SJCRH30 (cell line): ENCODE measurements around the gene LTC4S. TPM values are rescaled to one million over a fixed set of nuclear protein-coding genes. Genes with fewer than 3 reads are reported as not detected.
"Not testable (repeated sequence)": the region's sequence is repeated elsewhere in the genome, so short reads cannot be mapped to it uniquely, and the experiment has no call there.

Source experiments
- DNase-seq, 2 experiments: peaks; one replicate each; pipeline ENCODE4 v3.0.0-alpha.2; 2015 to 2020
- H3K27ac ChIP-seq: fragments of 250-450 bp; sonication (Bioruptor Pico); 2 replicates; pipeline ENCODE4 v1.5.1; 2020; ENCODE audit warnings: mild to moderate bottlenecking, moderate library complexity
- H3K27me3 ChIP-seq: fragments of 250-450 bp; sonication (Bioruptor Pico); 2 replicates; pipeline ENCODE4 v1.5.1; 2020; ENCODE audit warnings: mild to moderate bottlenecking, moderate library complexity
- H3K36me3 ChIP-seq: fragments of 250-450 bp; sonication (Bioruptor Pico); 2 replicates; pipeline ENCODE4 v1.5.1; 2020; ENCODE audit warnings: mild to moderate bottlenecking, moderate library complexity
- H3K4me1 ChIP-seq: fragments of 250-450 bp; sonication (Bioruptor Pico); 2 replicates; pipeline ENCODE4 v1.5.1; 2020; ENCODE audit warnings: mild to moderate bottlenecking, moderate library complexity
- H3K4me3 ChIP-seq: fragments of 250-450 bp; sonication (Bioruptor Pico); 2 replicates; pipeline ENCODE4 v1.5.1; 2020; ENCODE audit warnings: mild to moderate bottlenecking, moderate library complexity
- H3K9me3 ChIP-seq: fragments of 250-450 bp; sonication (Bioruptor Pico); replicated peaks from 2 replicates; pipeline ENCODE4 v1.5.1; 2020; ENCODE audit warnings: mild to moderate bottlenecking, moderate library complexity
- total RNA-seq: library from RNA; depleted of rRNA; stranded (reverse); fragments of >200 nt; shearing (Covaris generic); gene quantifications from 2 replicates; pipeline ENCODE4 v1.2.3, GENCODE V29; 2014; rRNA removed

The LTC4S gene, protein sequence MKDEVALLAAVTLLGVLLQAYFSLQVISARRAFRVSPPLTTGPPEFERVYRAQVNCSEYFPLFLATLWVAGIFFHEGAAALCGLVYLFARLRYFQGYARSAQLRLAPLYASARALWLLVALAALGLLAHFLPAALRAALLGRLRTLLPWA
- total RNA-seq, result not detected in 2 replicates

- no peak within 1 kb of the TSS for H3K4me3 ChIP-seq
Observed at GRCh38 chr5:179793468-179794139, at the start of gene LTC4S. Gene LTC4S, plus strand, starts transcription at chr5:179793986. Its CDS starts 95 bp downstream, at chr5:179794081.

GRCh38 chr5:179744106-179744505, 49.7 kb upstream of the LTC4S start:
- H3K4me1 ChIP-seq, H3K9me3 ChIP-seq, H3K4me3 ChIP-seq, H3K27ac ChIP-seq, DNase-seq, H3K27me3 ChIP-seq: not testable (repeated sequence)
- peaks cover 13% of the 10 kb centered on the region for H3K36me3 ChIP-seq

More at GRCh38 chr5:179793468-179794139, at the start of gene LTC4S:
- Histone ChIP-seq H3K9me3 (no peaks in the 10 kb centered on the region), H3K27ac (no peak within 1 kb of the TSS), H3K36me3 (peaks cover 18% of the 10 kb centered on the region), H3K27me3 (no peaks in the 10 kb centered on the region), H3K4me1 (no peaks in the 10 kb centered on the region)
- DNase-seq, result no peak

- no peak overlapping the region for H3K27ac ChIP-seq
- DNase-seq, result no peak
- no peaks in the 10 kb centered on the region; the same call in 1 of the 2 replicates for H3K9me3 ChIP-seq
- H3K4me3 ChIP-seq, result no peak overlapping the region
- no peaks in the 10 kb centered on the region for H3K27me3 ChIP-seq
- H3K4me1 ChIP-seq, result no peaks in the 10 kb centered on the region
- peaks cover 21% of the 10 kb centered on the region for H3K36me3 ChIP-seq
Observed at GRCh38 chr5:179746872-179747271, 46.9 kb upstream of the LTC4S start.

DNA sequence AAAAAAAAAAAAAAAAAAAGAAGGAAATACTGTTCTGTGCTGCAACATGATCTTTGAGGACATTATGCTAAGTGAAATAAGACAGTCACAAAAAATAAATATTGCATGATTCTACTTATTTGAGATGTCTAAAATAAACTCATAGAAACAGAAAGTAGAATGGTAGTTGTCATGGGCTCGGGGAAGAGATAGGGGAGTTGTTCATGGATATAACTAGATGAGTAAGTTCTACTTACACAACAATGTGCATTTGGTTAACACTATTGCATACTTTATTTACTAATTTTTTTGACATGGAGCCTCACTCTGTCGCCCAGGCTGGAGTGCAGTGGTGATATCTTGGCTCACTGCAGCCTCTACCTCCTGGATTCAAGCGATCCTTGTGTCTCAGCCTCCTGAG, 46.0 kb upstream of the LTC4S start:
- peaks cover 21% of the 10 kb centered on the region for H3K36me3 ChIP-seq
- no peak overlapping the region for H3K27ac ChIP-seq
- H3K4me1 ChIP-seq, result no peaks in the 10 kb centered on the region
- H3K9me3 ChIP-seq, result no peaks in the 10 kb centered on the region; the same call in 1 of the 2 replicates
- H3K27me3 ChIP-seq, result no peaks in the 10 kb centered on the region
- H3K4me3 ChIP-seq, result no peak overlapping the region
- no peak for DNase-seq

GRCh38 chr5:179749857-179750508, 43.8 kb upstream of the LTC4S start:
- Histone ChIP-seq H3K9me3 (no peaks in the 10 kb centered on the region; the same call in 1 of the 2 replicates), H3K27me3 (no peaks in the 10 kb centered on the region), H3K36me3 (peaks cover 19% of the 10 kb centered on the region), H3K4me1 (no peaks in the 10 kb centered on the region), H3K27ac (no peak overlapping the region), H3K4me3 (no peak overlapping the region)
- DNase-seq, result no peak

DNA sequence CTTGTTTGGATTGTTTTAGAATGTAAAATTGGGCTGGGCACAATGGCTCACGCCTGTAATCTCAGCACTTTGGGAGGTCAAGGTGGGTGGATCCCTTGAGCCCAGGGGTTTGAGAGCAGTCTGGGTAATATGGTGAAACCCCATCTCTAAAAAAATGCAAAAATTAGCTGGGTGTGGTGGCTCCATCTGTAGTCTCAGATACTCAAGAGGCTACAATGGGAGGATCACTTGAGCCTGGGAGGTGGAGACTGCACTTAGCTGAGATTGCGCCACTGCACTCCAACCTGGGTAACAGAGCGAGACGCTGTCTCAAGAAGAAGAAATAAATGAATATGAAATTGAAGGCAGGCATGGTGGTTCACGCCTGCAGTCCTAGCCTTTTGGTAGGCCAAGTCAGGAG, 39.8 kb upstream of the LTC4S start:
- Histone ChIP-seq H3K9me3 (no peaks in the 10 kb centered on the region), H3K4me1 (no peaks in the 10 kb centered on the region), H3K36me3 (peaks cover 13% of the 10 kb centered on the region), H3K4me3 (no peak overlapping the region), H3K27me3 (no peaks in the 10 kb centered on the region), H3K27ac (no peak overlapping the region)
- DNase-seq, result no peak

GRCh38 chr5:179755022-179755421, 38.8 kb upstream of the LTC4S start:
- H3K4me1 ChIP-seq, result 0 out of 2 replicates have a peak, but pooled peaks cover 5% of the 10 kb centered on the region
- H3K27ac ChIP-seq, result no peak overlapping the region
- H3K9me3 ChIP-seq, result no peaks in the 10 kb centered on the region
- no peak for DNase-seq
- peaks cover 5% of the 10 kb centered on the region; the same call in 1 of the 2 replicates for H3K36me3 ChIP-seq
- no peaks in the 10 kb centered on the region for H3K27me3 ChIP-seq
- no peak overlapping the region for H3K4me3 ChIP-seq

- no peak overlapping the region for H3K27ac ChIP-seq
- no peaks in the 10 kb centered on the region for H3K36me3 ChIP-seq
- no peak overlapping the region for H3K4me3 ChIP-seq
- DNase-seq, result no peak
- no peaks in the 10 kb centered on the region for H3K27me3 ChIP-seq
- H3K9me3 ChIP-seq, result no peaks in the 10 kb centered on the region
- peaks cover 26% of the 10 kb centered on the region; the same call in 1 of the 2 replicates for H3K4me1 ChIP-seq
Observed at GRCh38 chr5:179758955-179759354, 34.8 kb upstream of the LTC4S start.

- Histone ChIP-seq H3K36me3 (no peaks in the 10 kb centered on the region), H3K27ac (no peak overlapping the region), H3K4me3 (no peak overlapping the region), H3K4me1 (peaks cover 26% of the 10 kb centered on the region; the same call in 1 of the 2 replicates), H3K9me3 (no peaks in the 10 kb centered on the region), H3K27me3 (no peaks in the 10 kb centered on the region)
- peak in 1 of 2 experiments; percentile 13 for DNase-seq
Observed at GRCh38 chr5:179759581-179760551, 33.9 kb upstream of the LTC4S start.

- peaks cover 26% of the 10 kb centered on the region; the same call in 1 of the 2 replicates for H3K4me1 ChIP-seq
- peak; percentile 28 to 38 for DNase-seq
Observed at GRCh38 chr5:179762079-179762780, 31.6 kb upstream of the LTC4S start.

GRCh38 chr5:179762781-179763176, 31.0 kb upstream of the LTC4S start:
- no peaks in the 10 kb centered on the region for H3K27me3 ChIP-seq
- H3K9me3 ChIP-seq, result no peaks in the 10 kb centered on the region
- peaks cover 26% of the 10 kb centered on the region; the same call in 1 of the 2 replicates for H3K4me1 ChIP-seq
- no peak for DNase-seq
- H3K27ac ChIP-seq, result no peak overlapping the region
- peaks cover 23% of the 10 kb centered on the region for H3K36me3 ChIP-seq
- H3K4me3 ChIP-seq, result no peak overlapping the region

More at GRCh38 chr5:179762079-179762780, 31.6 kb upstream of the LTC4S start:
- no peaks in the 10 kb centered on the region for H3K9me3 ChIP-seq
- H3K4me3 ChIP-seq, result no peak overlapping the region
- H3K27ac ChIP-seq, result no peak overlapping the region
- peaks cover 18% of the 10 kb centered on the region for H3K36me3 ChIP-seq
- no peaks in the 10 kb centered on the region for H3K27me3 ChIP-seq

- Histone ChIP-seq H3K9me3 (no peaks in the 10 kb centered on the region), H3K4me1 (peaks cover 26% of the 10 kb centered on the region; the same call in 1 of the 2 replicates), H3K4me3 (no peak overlapping the region), H3K36me3 (peaks cover 24% of the 10 kb centered on the region), H3K27me3 (no peaks in the 10 kb centered on the region), H3K27ac (no peak overlapping the region)
- peak; percentile 73 to 81 for DNase-seq
Observed at GRCh38 chr5:179763215-179763945, 30.4 kb upstream of the LTC4S start.

GRCh38 chr5:179764056-179764455, 29.7 kb upstream of the LTC4S start:
- no peaks in the 10 kb centered on the region for H3K9me3 ChIP-seq
- DNase-seq, result no peak
- H3K36me3 ChIP-seq, result peaks cover 31% of the 10 kb centered on the region
- no peaks in the 10 kb centered on the region for H3K27me3 ChIP-seq
- H3K27ac ChIP-seq, result no peak overlapping the region
- H3K4me3 ChIP-seq, result no peak overlapping the region
- peaks cover 26% of the 10 kb centered on the region; the same call in 1 of the 2 replicates for H3K4me1 ChIP-seq
